IMR-90 (cell line): ENCODE results near the gene WDR37. TPM values are rescaled to one million over a fixed set of nuclear protein-coding genes. Genes with fewer than 3 reads are reported as not detected.
"Not testable (repeated sequence)": the region's sequence is repeated elsewhere in the genome, so short reads cannot be mapped to it uniquely, and the experiment has no call there.

Experiments used
- ATAC-seq: fragments of 200-7000 bp; cut with Tn5 transposase; 2 replicates; pipeline ENCODE4 v1.9.1; 2020; ENCODE audit warnings: low read depth, mild to moderate bottlenecking, moderate library complexity
- BruUV-seq: library from RNA; stranded (reverse); fragments of 400-500 nt; replicated peaks from 2 replicates; lab custom pipeline; 2021; lab: Mats Ljungman, UMichigan
- CTCF ChIA-PET: fragments of 300-600 bp; formaldehyde crosslinking; extraction: SDS; loops from one replicate; lab custom pipeline; 2021; ENCODE audit warnings: antibody characterized with exemption; lab: Yijun Ruan, JAX
- POLR2A ChIA-PET: fragments of 300-600 bp; sonication (Branson Sonifier 250); formaldehyde crosslinking; loops from one replicate; lab custom pipeline; 2022; ENCODE audit warnings: antibody characterized with exemption; ENCODE audit not compliant: unreplicated experiment; lab: Charles Lee
- DNase-seq: peaks from one replicate; pipeline ENCODE4 v3.0.0; 2013
- H2AFZ ChIP-seq: replicated peaks from 2 replicates; pipeline ENCODE3; 2013; ENCODE audit warnings: low read length, mild to moderate bottlenecking; ENCODE audit not compliant: poor library complexity
- H2AK5ac ChIP-seq: 2 replicates; pipeline ENCODE4 v1.6.1; 2013; ENCODE audit warnings: low read depth, low read length, inconsistent platforms
- H2AK9ac ChIP-seq: replicated peaks from 2 replicates; pipeline ENCODE3; 2013; ENCODE audit warnings: mild to moderate bottlenecking, low read depth, low read length, moderate library complexity; ENCODE audit not compliant: poor library complexity
- H2BK120ac ChIP-seq: 2 replicates; pipeline ENCODE4 v1.6.1; 2013; ENCODE audit warnings: low read depth, low read length, inconsistent platforms
- H2BK15ac ChIP-seq: 3 replicates; pipeline ENCODE4 v1.6.1; 2013; ENCODE audit warnings: low read depth, low read length, inconsistent platforms
- H2BK20ac ChIP-seq: 2 replicates; pipeline ENCODE4 v1.6.1; 2013; ENCODE audit warnings: low read depth, mild to moderate bottlenecking, inconsistent platforms, low read length, moderate library complexity
- H2BK5ac ChIP-seq: 2 replicates; pipeline ENCODE4 v1.6.1; 2013; ENCODE audit warnings: mild to moderate bottlenecking, low read depth, low read length, inconsistent platforms; ENCODE audit not compliant: poor library complexity, severe bottlenecking
- H3K14ac ChIP-seq: replicated peaks from 2 replicates; pipeline ENCODE4 v1.6.1; 2013; ENCODE audit warnings: low read depth, low read length, inconsistent platforms
- H3K18ac ChIP-seq: 2 replicates; pipeline ENCODE4 v1.6.1; 2013; ENCODE audit warnings: low read depth, low read length, control low read depth
- H3K23ac ChIP-seq: 2 replicates; pipeline ENCODE4 v1.6.1; 2013; ENCODE audit warnings: low read depth, low read length, inconsistent platforms
- H3K27ac ChIP-seq: 2 replicates; pipeline ENCODE4 v1.5.1; 2013; ENCODE audit warnings: mild to moderate bottlenecking, control low read depth, low read length; ENCODE audit not compliant: insufficient read depth
- H3K27me3 ChIP-seq: 2 replicates; pipeline ENCODE4 v1.6.1; 2013; ENCODE audit warnings: low read length; ENCODE audit not compliant: control insufficient read depth, insufficient read depth
- H3K36me3 ChIP-seq: 2 replicates; pipeline ENCODE4 v1.6.1; 2013; ENCODE audit warnings: low read length, mixed read lengths; ENCODE audit not compliant: control insufficient read depth, insufficient read depth
- H3K4ac ChIP-seq: 2 replicates; pipeline ENCODE4 v1.6.1; 2013; ENCODE audit warnings: low read depth, low read length, inconsistent platforms
- H3K4me1 ChIP-seq: 2 replicates; pipeline ENCODE4 v1.6.1; 2013; ENCODE audit warnings: low read length, mixed read lengths; ENCODE audit not compliant: control insufficient read depth, insufficient read depth
- H3K4me2 ChIP-seq: 2 replicates; pipeline ENCODE4 v1.6.1; 2013; ENCODE audit warnings: low read depth, mild to moderate bottlenecking, control low read depth, low read length, moderate library complexity
- H3K4me3 ChIP-seq: 2 replicates; pipeline ENCODE4 v1.5.1; 2013; ENCODE audit warnings: low read depth, mild to moderate bottlenecking, control low read depth, low read length, moderate library complexity; ENCODE audit not compliant: insufficient read depth
- H3K56ac ChIP-seq: 2 replicates; pipeline ENCODE4 v1.6.1; 2013; ENCODE audit warnings: low read length, inconsistent platforms; ENCODE audit not compliant: insufficient read depth; ENCODE audit errors: extremely low read depth
- H3K79me1 ChIP-seq, 2 experiments: 2 replicates each; pipeline ENCODE4 v1.6.1; 2013; ENCODE audit warnings: low read length in 2 of 2, inconsistent platforms in 1 of 2, low read depth in 1 of 2
- H3K9ac ChIP-seq: 2 replicates; pipeline ENCODE4 v1.6.1; 2013; ENCODE audit warnings: low read depth, low read length, control low read depth
- H3K9me1 ChIP-seq: 2 replicates; pipeline ENCODE4 v1.6.1; 2013; ENCODE audit warnings: low read length, inconsistent platforms; ENCODE audit not compliant: insufficient read depth
- H3K9me3 ChIP-seq: 2 replicates; pipeline ENCODE4 v1.6.1; 2013; ENCODE audit warnings: low read length; ENCODE audit not compliant: control insufficient read depth, insufficient read depth
- H4K20me1 ChIP-seq: 2 replicates; pipeline ENCODE4 v1.6.1; 2013; ENCODE audit warnings: low read length, inconsistent platforms; ENCODE audit not compliant: insufficient read depth
- H4K5ac ChIP-seq: 2 replicates; pipeline ENCODE4 v1.6.1; 2013; ENCODE audit warnings: mild to moderate bottlenecking, low read depth, low read length, control low read depth
- H4K8ac ChIP-seq, 2 experiments: 2 replicates each; pipeline ENCODE4 v1.6.1; 2013; ENCODE audit warnings: low read depth in 2 of 2, low read length in 2 of 2, control low read depth in 1 of 2, inconsistent platforms in 1 of 2
- H4K91ac ChIP-seq: 2 replicates; pipeline ENCODE4 v1.6.1; 2013; ENCODE audit warnings: low read depth, low read length, inconsistent platforms; ENCODE audit not compliant: insufficient read depth
- BHLHE40 ChIP-seq: fragments of 150-350 bp; IDR thresholded peaks from 2 replicates; pipeline ENCODE4 v1.6.1; 2016; ENCODE audit warnings: mild to moderate bottlenecking, low read depth, low read length
- CEBPB ChIP-seq: IDR thresholded peaks from 2 replicates; pipeline ENCODE4 v1.6.1; 2012; ENCODE audit warnings: low read depth, low read length, improper control_type of control experiment
- CHD1 ChIP-seq: IDR thresholded peaks from 2 replicates; pipeline ENCODE4 v1.6.1; 2012; ENCODE audit warnings: low read depth, low read length, improper control_type of control experiment
- FOS ChIP-seq: fragments of 150-350 bp; IDR thresholded peaks from 2 replicates; pipeline ENCODE4 v1.6.1; 2016; ENCODE audit warnings: low read depth, low read length
- MAZ ChIP-seq: IDR thresholded peaks from 2 replicates; pipeline ENCODE4 v1.6.1; 2012; ENCODE audit warnings: low read depth, mild to moderate bottlenecking, low read length, improper control_type of control experiment, moderate library complexity, borderline replicate concordance
- MXI1 ChIP-seq: IDR thresholded peaks from 2 replicates; pipeline ENCODE4 v1.6.1; 2012; ENCODE audit warnings: low read depth, mild to moderate bottlenecking, low read length, moderate library complexity, borderline replicate concordance
- RCOR1 ChIP-seq: IDR thresholded peaks from 2 replicates; pipeline ENCODE4 v1.6.1; 2012; ENCODE audit warnings: mild to moderate bottlenecking, low read length, improper control_type of control experiment; ENCODE audit not compliant: insufficient replicate concordance
- SMC3 ChIP-seq: fragments of 150-350 bp; IDR thresholded peaks from 2 replicates; pipeline ENCODE4 v1.6.1; 2016; ENCODE audit warnings: low read depth, mild to moderate bottlenecking, antibody characterized with exemption, low read length, moderate library complexity
- WGBS, 2 experiments: methylation state at CpG; one replicate each; pipeline versions ENCODE4 v1.1.5 to v1.1.7; 2013; ENCODE audit warnings: missing lambda C conversion rate in 2 of 2; ENCODE audit not compliant: insufficient read length in 1 of 2; ENCODE audit errors: extremely low coverage in 2 of 2; 5-methylcytosine and 5-hydroxymethylcytosine counted together
- dilution Hi-C: fragments of 300-500 bp; cut with HindIII; formaldehyde crosslinking; loops from one replicate; pipeline ENCODE4 v1.14.3; 2018; ENCODE audit warnings: low sequenced_read_pairs; ENCODE audit not compliant: unreplicated experiment
- in situ Hi-C: fragments of 300-500 bp; cut with MboI; formaldehyde crosslinking; loops from 3 replicates; pipeline ENCODE4 v1.14.3; 2019; ENCODE audit warnings: low sequenced_read_pairs, inconsistent platforms, mixed read lengths
- intact Hi-C: fragments of 100-400 bp; cut with micrococcal nuclease; formaldehyde crosslinking; loops from 2 replicates; pipeline ENCODE4 v1.10.0; 2022
- polyA plus RNA-seq, 3 experiments: library from polyadenylated mRNA; depleted of rRNA; stranded (reverse); fragments of >200 nt; gene quantifications; 2 replicates each; pipeline ENCODE4 v1.2.3, GENCODE V29; 2012; ENCODE audit warnings: low replicate concordance in 1 of 3
- total RNA-seq: library from RNA; depleted of rRNA; stranded (reverse); fragments of >200 nt; gene quantifications from 2 replicates; pipeline ENCODE4 v1.2.3, GENCODE V29; 2012

The WDR37 gene
- total and polyA plus RNA-seq, 2 of the 4 experiments (the other 2 are of a cell fraction), result 12.7 to 14.5 TPM

- dilution Hi-C loops, result no loop called here
- Histone ChIP-seq H2BK20ac (no peak overlapping the region), H2BK15ac (no peak overlapping the region), H4K20me1 (peaks cover 18% of the 10 kb centered on the region), H4K8ac (no peak overlapping the region), H3K9me3 (no peaks in the 10 kb centered on the region), H3K4me3 (no peak overlapping the region), H3K27ac (no peak overlapping the region), H3K4me1 (no peaks in the 10 kb centered on the region), H3K36me3 (peaks cover 68% of the 10 kb centered on the region), H3K23ac (no peak overlapping the region), H2AK5ac (no peak overlapping the region), H3K27me3 (no peaks in the 10 kb centered on the region), H2AFZ (no peak overlapping the region), H2BK5ac (no peak overlapping the region), H3K56ac (no peak overlapping the region), H4K91ac (no peak overlapping the region), H2BK120ac (no peak overlapping the region), H2AK9ac (no peak overlapping the region), H3K4ac (no peak overlapping the region), H3K18ac (no peak overlapping the region), H3K9ac (no peak overlapping the region), H3K9me1 (peaks cover 5% of the 10 kb centered on the region; the same call in 1 of the 2 replicates), H3K79me1 (peaks cover 26 to 42% of the 10 kb centered on the region in 2 experiments), H3K14ac (no peak overlapping the region), H3K4me2 (no peak overlapping the region), H4K5ac (no peak overlapping the region)
- ATAC-seq (no peak), DNase-seq (no peak)
- intact Hi-C loops, result no loop called here
- CTCF ChIA-PET, result no interaction called here
- no CpG with 5 or more reads among the region's 9 CpGs for WGBS, 2 experiments
- no TSS peak for BruUV-seq
- POLR2A ChIA-PET, result no interaction called here
- in situ Hi-C loops, result no loop called here
- TF ChIP-seq CEBPB, result no peak
- no peak for TF ChIP-seq BHLHE40
- TF ChIP-seq CHD1, result no peak
- no peak for TF ChIP-seq FOS
- TF ChIP-seq MXI1, result no peak
- TF ChIP-seq MAZ, result no peak
- TF ChIP-seq RCOR1, result no peak
- no peak for TF ChIP-seq SMC3
Measured at GRCh38 chr10:1009071-1009494, 47.1 kb upstream of the WDR37 start.

GRCh38 chr10:1009947-1010346 lies 46.2 kb upstream of the WDR37 start:
- H3K56ac ChIP-seq, dilution Hi-C loops, H4K8ac ChIP-seq, H3K4me3 ChIP-seq, H3K23ac ChIP-seq, H2BK120ac ChIP-seq, H3K9me3 ChIP-seq, H2BK15ac ChIP-seq, H2AFZ ChIP-seq, in situ Hi-C loops, H3K9me1 ChIP-seq, H4K91ac ChIP-seq, H2BK20ac ChIP-seq, H2BK5ac ChIP-seq, H3K27me3 ChIP-seq, H3K14ac ChIP-seq, H3K27ac ChIP-seq, H3K9ac ChIP-seq, H3K4me2 ChIP-seq, POLR2A ChIA-PET, intact Hi-C loops, H3K4me1 ChIP-seq, DNase-seq, H3K4ac ChIP-seq, ATAC-seq, H4K5ac ChIP-seq, CTCF ChIA-PET, BruUV-seq, H3K18ac ChIP-seq, H2AK5ac ChIP-seq, H2AK9ac ChIP-seq: not testable (repeated sequence)
- peaks cover 65% of the 10 kb centered on the region for H3K36me3 ChIP-seq
- 80% methylated on average over 1 of the region's 8 CpGs; no CpG with 5 or more reads in 1 of the 2 experiments for WGBS, 2 experiments
- peaks cover 24 to 34% of the 10 kb centered on the region in 2 experiments for H3K79me1 ChIP-seq
- H4K20me1 ChIP-seq, result peaks cover 13% of the 10 kb centered on the region
